HL-60 (cell line): Measurements from ENCODE around the gene UTRN.

ENCODE experiments used
- CTCF ChIP-seq: IDR thresholded peaks from one replicate; pipeline ENCODE4 v1.5.1; 2011; ENCODE audit warnings: low read length, control low read depth, inconsistent platforms; ENCODE audit not compliant: insufficient read depth
- GABPA ChIP-seq: IDR thresholded peaks from 2 replicates; pipeline ENCODE4 v1.6.1; 2012; ENCODE audit warnings: low read depth
- POLR2AphosphoS5 ChIP-seq: IDR thresholded peaks from 2 replicates; pipeline ENCODE4 v1.6.1; 2012; ENCODE audit warnings: low read depth
- TF ChIP-seq, protein P1 (sequence below): IDR thresholded peaks from 2 replicates; pipeline ENCODE4 v1.6.1; 2012; ENCODE audit warnings: low read depth; ENCODE audit not compliant: insufficient replicate concordance

DNA sequence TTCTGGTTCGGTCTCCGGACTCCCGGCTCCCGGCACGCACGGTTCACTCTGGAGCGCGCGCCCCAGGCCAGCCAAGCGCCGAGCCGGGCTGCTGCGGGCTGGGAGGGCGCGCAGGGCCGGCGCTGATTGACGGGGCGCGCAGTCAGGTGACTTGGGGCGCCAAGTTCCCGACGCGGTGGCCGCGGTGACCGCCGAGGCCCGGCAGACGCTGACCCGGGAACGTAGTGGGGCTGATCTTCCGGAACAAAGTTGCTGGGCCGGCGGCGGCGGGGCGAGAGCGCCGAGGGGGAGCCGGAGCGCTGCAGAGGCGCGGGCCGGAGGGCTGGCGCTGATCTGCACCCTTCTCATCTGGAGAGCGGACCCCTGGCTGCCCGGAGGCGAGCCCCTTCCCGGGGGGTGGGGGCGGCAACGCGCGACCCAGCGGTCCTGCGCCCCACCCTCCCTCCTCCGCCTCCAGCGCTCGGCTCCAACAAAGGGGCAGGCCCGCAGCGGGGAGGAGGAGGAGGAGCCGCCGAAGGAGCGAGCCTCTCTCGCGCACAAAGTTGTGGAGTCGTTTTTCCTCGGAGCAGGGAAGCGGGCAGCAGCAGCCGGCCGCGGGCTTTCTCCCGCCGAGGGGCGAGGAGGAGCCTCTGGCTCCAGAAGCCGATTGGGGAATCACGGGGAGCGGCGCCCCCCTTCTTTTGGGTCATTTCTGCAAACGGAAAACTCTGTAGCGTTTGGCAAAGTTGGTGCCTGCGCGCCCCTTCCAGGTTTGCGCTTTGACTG, at the start of gene UTRN:
- TF ChIP-seq, protein P1, sequence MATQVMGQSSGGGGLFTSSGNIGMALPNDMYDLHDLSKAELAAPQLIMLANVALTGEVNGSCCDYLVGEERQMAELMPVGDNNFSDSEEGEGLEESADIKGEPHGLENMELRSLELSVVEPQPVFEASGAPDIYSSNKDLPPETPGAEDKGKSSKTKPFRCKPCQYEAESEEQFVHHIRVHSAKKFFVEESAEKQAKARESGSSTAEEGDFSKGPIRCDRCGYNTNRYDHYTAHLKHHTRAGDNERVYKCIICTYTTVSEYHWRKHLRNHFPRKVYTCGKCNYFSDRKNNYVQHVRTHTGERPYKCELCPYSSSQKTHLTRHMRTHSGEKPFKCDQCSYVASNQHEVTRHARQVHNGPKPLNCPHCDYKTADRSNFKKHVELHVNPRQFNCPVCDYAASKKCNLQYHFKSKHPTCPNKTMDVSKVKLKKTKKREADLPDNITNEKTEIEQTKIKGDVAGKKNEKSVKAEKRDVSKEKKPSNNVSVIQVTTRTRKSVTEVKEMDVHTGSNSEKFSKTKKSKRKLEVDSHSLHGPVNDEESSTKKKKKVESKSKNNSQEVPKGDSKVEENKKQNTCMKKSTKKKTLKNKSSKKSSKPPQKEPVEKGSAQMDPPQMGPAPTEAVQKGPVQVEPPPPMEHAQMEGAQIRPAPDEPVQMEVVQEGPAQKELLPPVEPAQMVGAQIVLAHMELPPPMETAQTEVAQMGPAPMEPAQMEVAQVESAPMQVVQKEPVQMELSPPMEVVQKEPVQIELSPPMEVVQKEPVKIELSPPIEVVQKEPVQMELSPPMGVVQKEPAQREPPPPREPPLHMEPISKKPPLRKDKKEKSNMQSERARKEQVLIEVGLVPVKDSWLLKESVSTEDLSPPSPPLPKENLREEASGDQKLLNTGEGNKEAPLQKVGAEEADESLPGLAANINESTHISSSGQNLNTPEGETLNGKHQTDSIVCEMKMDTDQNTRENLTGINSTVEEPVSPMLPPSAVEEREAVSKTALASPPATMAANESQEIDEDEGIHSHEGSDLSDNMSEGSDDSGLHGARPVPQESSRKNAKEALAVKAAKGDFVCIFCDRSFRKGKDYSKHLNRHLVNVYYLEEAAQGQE, result peak; percentile 16
- TF ChIP-seq CTCF (no peak), POLR2AphosphoS5 (peak; percentile 65), GABPA (no peak)
